Brain microvascular endothelial cell (primary cell): ENCODE results near the gene MCOLN2.
A peak's percentile ranks its signal among the peaks of the same experiment; 100 is the strongest.
"Not testable (repeated sequence)": the region's sequence is repeated elsewhere in the genome, so short reads cannot be mapped to it uniquely, and the experiment has no call there.

ENCODE experiments used
- DNase-seq: peaks from one replicate; pipeline ENCODE4 v3.0.0-alpha.2; 2020
- H3K27ac ChIP-seq: fragments of 250-450 bp; sonication (Bioruptor Pico); 2 replicates; pipeline ENCODE4 v1.5.1; 2020; ENCODE audit warnings: mild to moderate bottlenecking, moderate library complexity
- H3K27me3 ChIP-seq: fragments of 250-450 bp; sonication (Bioruptor Pico); replicated peaks from 2 replicates; pipeline ENCODE4 v1.5.1; 2020; ENCODE audit warnings: mild to moderate bottlenecking
- H3K36me3 ChIP-seq: fragments of 250-450 bp; sonication (Bioruptor Pico); replicated peaks from 2 replicates; pipeline ENCODE4 v1.5.1; 2020; ENCODE audit warnings: mild to moderate bottlenecking
- H3K4me3 ChIP-seq: 2 replicates; pipeline ENCODE4 v1.5.1; 2011; ENCODE audit warnings: low read depth, mild to moderate bottlenecking, control low read depth, low read length, moderate library complexity
- in situ Hi-C: cut with HindIII; loops from 2 replicates; pipeline ENCODE4 v1.10.0; 2017; ENCODE audit warnings: low sequenced_read_pairs, low pct_ligation_motif_present
- TF ChIP-seq, protein P1 (sequence below): IDR thresholded peaks from 2 replicates; pipeline ENCODE4 v1.5.1; 2011; ENCODE audit warnings: low read depth, mild to moderate bottlenecking, moderate library complexity, low read length, control low read depth, inconsistent platforms; ENCODE audit errors: missing control alignments

The MCOLN2 gene

DNA sequence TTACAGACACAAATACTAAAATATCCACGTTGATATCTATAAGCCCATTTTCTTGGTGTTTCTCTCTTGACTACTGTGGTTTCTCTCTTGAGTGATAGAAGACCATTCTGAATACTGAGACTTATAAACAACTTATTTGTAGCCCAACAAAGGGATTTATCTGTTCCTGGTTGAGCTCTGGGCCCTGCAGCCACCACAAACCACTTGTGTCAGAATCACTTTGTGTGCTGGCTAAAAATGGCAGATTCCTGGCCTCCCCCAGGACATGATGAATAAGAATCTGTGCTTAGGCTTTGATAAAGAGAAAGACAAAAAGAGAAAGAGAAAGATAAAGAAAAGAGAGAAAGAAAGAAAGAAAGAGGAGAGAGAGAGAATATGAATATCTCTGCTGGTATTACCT is 18.9 kb upstream of the MCOLN2 start:
- H3K4me3 ChIP-seq, result no peak overlapping the region
- in situ Hi-C loops, result no loop called here
- peaks cover 3% of the 10 kb centered on the region for H3K27me3 ChIP-seq
- no peak overlapping the region for H3K27ac ChIP-seq
- TF ChIP-seq, protein P1, sequence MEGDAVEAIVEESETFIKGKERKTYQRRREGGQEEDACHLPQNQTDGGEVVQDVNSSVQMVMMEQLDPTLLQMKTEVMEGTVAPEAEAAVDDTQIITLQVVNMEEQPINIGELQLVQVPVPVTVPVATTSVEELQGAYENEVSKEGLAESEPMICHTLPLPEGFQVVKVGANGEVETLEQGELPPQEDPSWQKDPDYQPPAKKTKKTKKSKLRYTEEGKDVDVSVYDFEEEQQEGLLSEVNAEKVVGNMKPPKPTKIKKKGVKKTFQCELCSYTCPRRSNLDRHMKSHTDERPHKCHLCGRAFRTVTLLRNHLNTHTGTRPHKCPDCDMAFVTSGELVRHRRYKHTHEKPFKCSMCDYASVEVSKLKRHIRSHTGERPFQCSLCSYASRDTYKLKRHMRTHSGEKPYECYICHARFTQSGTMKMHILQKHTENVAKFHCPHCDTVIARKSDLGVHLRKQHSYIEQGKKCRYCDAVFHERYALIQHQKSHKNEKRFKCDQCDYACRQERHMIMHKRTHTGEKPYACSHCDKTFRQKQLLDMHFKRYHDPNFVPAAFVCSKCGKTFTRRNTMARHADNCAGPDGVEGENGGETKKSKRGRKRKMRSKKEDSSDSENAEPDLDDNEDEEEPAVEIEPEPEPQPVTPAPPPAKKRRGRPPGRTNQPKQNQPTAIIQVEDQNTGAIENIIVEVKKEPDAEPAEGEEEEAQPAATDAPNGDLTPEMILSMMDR, result no peak
- DNase-seq, result no peak
- H3K36me3 ChIP-seq, result no peaks in the 10 kb centered on the region

DNA sequence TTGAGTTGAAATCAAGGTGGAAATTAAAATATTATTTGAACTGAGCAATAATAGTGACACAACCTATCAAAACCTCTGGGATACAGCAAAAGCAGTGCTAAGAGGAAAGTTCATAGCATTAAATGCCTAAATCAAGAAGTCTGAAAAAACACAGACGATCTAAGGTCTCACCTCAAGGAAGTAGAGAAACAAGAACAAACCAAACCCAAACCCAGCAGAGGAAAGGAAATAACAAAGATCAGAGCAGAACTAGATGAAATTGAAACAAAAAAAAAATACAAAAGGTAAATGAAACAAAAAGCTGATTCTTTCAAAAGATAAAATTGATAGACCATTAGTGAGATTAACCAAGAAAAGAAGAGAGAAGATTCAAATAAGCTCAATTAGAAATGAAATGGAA is 8.7 kb upstream of the MCOLN2 start:
- H3K4me3 ChIP-seq, result not testable (repeated sequence)

DNA sequence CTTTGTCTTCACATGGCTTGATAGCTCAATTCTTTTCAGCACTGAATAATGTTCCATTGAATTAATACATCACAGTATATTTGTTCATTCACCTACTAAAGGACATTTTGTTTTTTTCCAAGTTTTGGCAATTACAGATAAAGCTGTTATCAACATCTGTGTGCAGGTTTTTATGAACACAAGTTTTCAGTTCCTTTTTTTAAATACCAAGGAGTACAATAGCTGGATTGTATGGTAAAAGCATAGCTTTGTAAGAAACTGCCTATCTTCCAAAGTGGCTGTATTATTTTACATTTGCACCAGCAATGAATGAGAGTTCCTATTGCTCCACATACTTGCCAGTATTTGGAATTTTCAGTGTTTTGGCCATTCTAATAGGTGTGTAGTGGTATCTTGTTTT is 4.8 kb upstream of the MCOLN2 start:
- TF ChIP-seq, protein P1, result no peak
- Histone ChIP-seq H3K4me3 (no peak overlapping the region), H3K27ac (no peak overlapping the region), H3K36me3 (no peaks in the 10 kb centered on the region), H3K27me3 (peaks cover 65% of the 10 kb centered on the region)
- in situ Hi-C loops, result no loop called here
- no peak for DNase-seq

More for the DNA sequence above, 8.7 kb upstream of the MCOLN2 start:
- in situ Hi-C loops, DNase-seq, H3K36me3 ChIP-seq, H3K27ac ChIP-seq: not testable (repeated sequence)
- peaks cover 38% of the 10 kb centered on the region for H3K27me3 ChIP-seq

DNA sequence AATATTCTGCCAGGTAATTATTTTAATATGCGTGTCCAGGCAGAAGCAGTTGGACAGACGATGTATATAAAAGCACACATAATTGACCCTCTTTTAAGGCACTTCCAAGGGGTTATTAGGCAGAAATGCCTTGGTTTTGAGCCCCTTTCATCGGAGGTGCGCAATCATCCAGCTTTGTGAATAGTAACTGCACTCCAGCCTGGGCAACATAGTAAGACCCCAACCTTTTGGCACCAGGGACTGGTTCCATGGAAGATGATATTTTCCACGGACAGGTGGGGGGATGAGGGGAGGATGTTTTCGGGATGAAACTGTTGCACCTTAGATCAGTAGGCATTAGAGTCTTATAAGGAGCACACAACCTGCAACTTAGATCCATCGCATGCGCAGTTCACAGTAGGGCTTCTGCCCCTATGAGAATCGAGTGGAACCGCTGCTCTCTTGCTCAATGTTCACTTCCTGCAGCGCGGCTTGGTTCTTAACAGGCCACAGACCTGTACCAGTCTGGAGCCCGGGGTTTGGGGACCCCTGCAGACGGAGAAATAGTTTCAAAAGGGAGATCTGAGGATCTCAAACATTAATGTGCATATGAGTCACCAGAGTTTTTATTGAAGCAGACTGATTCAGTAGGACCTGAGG is 1.8 kb upstream of the MCOLN2 start:
- no peak for DNase-seq
- Histone ChIP-seq H3K27me3 (peaks cover 70% of the 10 kb centered on the region), H3K36me3 (no peaks in the 10 kb centered on the region), H3K4me3 (no peak overlapping the region), H3K27ac (no peak overlapping the region)
- in situ Hi-C loops, result no loop called here
- TF ChIP-seq, protein P1, result no peak

DNA sequence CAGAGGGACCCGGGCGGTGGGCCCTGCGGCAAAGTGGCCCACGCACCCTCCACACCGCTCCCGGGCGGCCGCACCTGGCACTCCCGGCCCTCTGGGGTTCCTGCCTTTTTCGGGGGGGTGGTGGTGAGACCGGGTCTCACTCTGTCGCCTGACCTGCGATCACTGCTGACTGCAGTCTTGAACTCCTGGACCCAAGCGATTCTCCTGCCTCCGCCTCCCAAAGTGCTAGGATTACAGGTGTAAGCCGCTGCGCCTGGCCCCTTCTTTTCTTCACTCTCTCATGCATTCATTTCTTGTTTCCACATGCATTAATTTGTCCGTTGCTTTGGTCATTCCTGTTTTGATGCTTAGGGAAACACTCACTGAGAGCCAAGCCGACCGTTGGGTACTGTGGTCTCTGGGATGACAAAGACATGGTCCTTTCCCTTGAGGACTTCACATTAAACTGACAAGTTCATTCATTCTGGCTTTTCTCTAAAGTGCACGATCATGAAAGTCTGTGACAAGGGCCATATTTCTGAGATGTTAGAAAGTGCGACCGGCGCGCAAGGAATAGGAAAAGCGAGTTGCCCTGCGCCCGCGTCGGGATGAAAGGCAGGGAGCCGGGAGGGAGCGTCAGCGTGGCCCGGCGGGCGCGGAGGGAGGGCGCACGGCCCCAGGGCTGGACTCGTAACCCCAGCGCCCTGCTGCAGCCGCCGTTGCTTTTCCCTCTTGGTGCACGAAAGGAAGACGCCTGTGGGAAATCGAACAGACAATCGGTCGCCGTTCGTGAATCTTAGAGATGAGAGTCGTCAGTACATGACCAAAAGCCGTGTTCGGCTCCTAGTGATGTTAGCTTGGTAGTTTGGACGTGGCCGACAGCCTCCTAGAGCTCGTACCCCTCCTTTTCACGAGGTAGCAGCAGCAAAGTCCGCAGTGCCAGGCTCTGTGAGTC is 1.0 kb upstream of the MCOLN2 start:
- in situ Hi-C loops, result no loop called here
- TF ChIP-seq, protein P1, result no peak
- Histone ChIP-seq H3K36me3 (no peaks in the 10 kb centered on the region), H3K27me3 (peaks cover 66% of the 10 kb centered on the region), H3K4me3 (peak overlapping the region; percentile 56), H3K27ac (no peak overlapping the region)
- no peak for DNase-seq

DNA sequence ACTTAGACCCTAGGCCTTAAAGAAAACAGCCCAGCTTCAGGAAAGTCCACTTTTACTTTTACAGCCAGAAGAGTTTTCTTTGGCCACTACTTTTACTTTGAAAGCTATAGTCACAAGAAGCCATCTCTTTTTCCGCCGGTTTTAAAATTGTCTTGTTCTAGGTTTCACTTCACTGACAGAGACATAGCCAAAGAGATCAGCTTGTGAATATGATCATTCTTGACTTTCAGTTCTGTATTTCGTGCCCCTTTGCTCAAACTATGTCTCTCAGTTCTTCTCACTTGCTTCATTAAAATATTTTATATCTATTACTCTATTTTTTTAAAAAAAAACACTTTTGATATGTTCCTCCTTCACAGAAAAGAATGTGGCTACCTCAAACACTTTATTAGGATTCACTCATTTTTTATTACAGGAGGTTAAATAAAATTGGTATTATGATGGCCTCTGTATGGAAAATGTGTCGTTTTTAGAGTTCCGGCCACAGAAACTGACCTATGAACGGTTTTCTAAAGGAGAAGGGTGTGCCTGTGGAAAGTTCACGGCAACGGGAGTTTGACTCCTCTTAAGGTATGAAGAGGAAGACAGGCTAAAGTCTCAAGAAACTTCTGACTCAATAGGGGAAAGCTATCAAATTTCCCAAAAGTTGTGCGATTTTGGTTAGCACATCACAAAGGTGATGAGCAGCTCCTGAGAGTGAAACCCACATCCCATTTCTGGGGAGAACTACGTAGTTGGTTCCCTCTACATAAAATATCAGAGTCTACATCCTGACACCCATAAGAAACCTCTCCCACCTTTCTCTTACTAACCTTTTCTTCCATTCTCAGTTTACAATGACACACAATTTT is 1.2 kb downstream of the MCOLN2 start:
- TF ChIP-seq, protein P1, result no peak
- Histone ChIP-seq H3K4me3 (no peak overlapping the region), H3K27me3 (peaks cover 59% of the 10 kb centered on the region), H3K27ac (no peak overlapping the region), H3K36me3 (no peaks in the 10 kb centered on the region)
- in situ Hi-C loops, result no loop called here
- DNase-seq, result no peak
